Body of pancreas (tissue), 4 donors: ENCODE results near the gene PDE10A. TPM values are rescaled to one million over a fixed set of nuclear protein-coding genes. Genes with fewer than 3 reads are reported as not detected.

Experiments
- ATAC-seq: fragments of 150-250 bp; one replicate; pipeline ENCODE4 v1.9.1; 2016
- DNase-seq, 4 donors: peaks; one replicate each; pipeline ENCODE4 v3.0.0-alpha.2; 2019
- H3K27ac ChIP-seq, 4 donors: fragments of 200-600 bp; sonication (generic); 1 replicate in 3 of 4; 2 replicates in 1 of 4; pipeline versions ENCODE4 v1.5.1 to v1.6.1; 2016 to 2019; ENCODE audit warnings: mild to moderate bottlenecking in 1 of 4, mixed read lengths in 1 of 4, moderate library complexity in 1 of 4
- H3K27me3 ChIP-seq, 2 donors: fragments of 200-600 bp; sonication (generic); one replicate each; pipeline ENCODE4 v1.6.0; 2016; ENCODE audit warnings: mild to moderate bottlenecking in 1 of 2
- H3K36me3 ChIP-seq, 2 donors: fragments of 200-600 bp; sonication (generic); replicated peaks in 1 of 2; 2 replicates each; pipeline ENCODE4 v1.5.1; 2016; ENCODE audit warnings: low read depth in 2 of 2; ENCODE audit not compliant: insufficient read depth in 1 of 2
- H3K4me1 ChIP-seq: fragments of 200-600 bp; sonication (generic); one replicate; pipeline ENCODE4 v1.6.0; 2016
- H3K4me3 ChIP-seq, 2 donors: fragments of 200-600 bp; sonication (generic); 1 replicate in 1 of 2; 2 replicates in 1 of 2; pipeline ENCODE4 v1.5.1; 2016 to 2019
- H3K9me3 ChIP-seq, 3 donors: fragments of 200-600 bp; sonication (generic); 1 replicate in 2 of 3; 2 replicates in 1 of 3; pipeline ENCODE4 v1.5.1; 2016
- CTCF ChIP-seq, 7 experiments: fragments of 450-650 bp in 4 of 7; fragments of 200-600 bp in 3 of 7; sonication (generic) in 3 of 7; IDR thresholded peaks; one replicate each; pipeline ENCODE4 v1.5.1; 2016 to 2019; ENCODE audit warnings: antibody characterized with exemption in 7 of 7
- POLR2A ChIP-seq, 3 donors: fragments of 450-650 bp; IDR thresholded peaks; one replicate each; pipeline ENCODE4 v1.6.1; 2016; ENCODE audit warnings: antibody characterized with exemption in 3 of 3, mild to moderate bottlenecking in 2 of 3
- WGBS, 2 donors: methylation state at CpG; one replicate each; pipeline ENCODE4 v1.1.5; 2017; 5-methylcytosine and 5-hydroxymethylcytosine counted together
- intact Hi-C: fragments of 100-400 bp; cut with DNase I; formaldehyde crosslinking; loops from one replicate; pipeline ENCODE4 v1.15.1; 2023
- total RNA-seq, 2 donors: library from RNA; depleted of rRNA; stranded (reverse); fragments of >200 nt; gene quantifications; one replicate each; pipeline ENCODE4 v1.1.0, GENCODE V29; 2016

Gene PDE10A
- total RNA-seq, 2 donors from 2014 or later: 3.9 to 16.8 TPM

DNA sequence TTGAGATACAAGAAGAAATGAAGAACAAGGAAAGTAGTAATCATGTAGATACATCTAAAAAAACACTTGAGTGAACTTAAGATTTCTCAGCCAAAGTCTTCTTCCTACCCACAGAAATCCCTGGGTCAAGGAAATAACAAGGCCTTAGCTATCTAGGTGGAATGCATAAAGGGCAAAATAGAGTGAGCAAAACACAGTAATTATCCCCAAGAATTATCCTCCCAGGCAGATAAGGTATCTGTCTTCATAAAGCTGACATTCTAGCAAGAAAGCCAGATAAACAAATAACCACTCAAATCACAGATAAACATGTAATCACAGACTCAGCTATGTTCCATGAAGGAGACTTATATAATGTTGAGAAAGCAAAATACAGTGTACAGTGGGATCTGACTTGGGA lies 216.7 kb downstream of the PDE10A start:
- Histone ChIP-seq H3K27ac (no peak overlapping the region), H3K27me3 (no peaks in the 10 kb centered on the region), H3K4me1 (no peaks in the 10 kb centered on the region), H3K36me3 (no peaks in the 10 kb centered on the region), H3K4me3 (no peak overlapping the region), H3K9me3 (no peaks in the 10 kb centered on the region)
- ATAC-seq (no peak), DNase-seq (no peak)
- intact Hi-C loops: no loop called here
- TF ChIP-seq POLR2A (IDR thresholded peaks at IDR 0.05) (no peak), CTCF (IDR thresholded peaks at IDR 0.05) (no peak)

DNA sequence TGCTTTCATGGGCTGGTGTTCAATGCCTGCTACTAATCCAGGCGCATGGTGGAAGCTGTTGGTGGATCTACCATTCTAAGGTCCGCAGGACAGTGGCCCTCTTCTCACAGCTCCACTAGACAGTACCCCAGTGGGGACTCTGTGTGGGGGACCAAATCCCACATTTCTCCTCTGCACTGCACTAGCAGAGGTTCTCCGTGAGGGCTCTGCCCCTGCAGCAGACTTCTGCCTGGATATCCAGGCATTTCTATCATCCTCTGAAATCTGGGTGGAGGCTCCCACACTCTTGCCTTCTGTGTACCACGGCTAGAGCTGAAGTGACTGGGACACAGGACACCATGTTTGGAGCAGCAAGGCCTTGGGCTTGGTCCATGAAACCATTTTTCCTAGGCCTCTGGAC lies 219.6 kb downstream of the PDE10A start:
- intact Hi-C loops: no loop called here
- TF ChIP-seq POLR2A (IDR thresholded peaks at IDR 0.05): no peak
- no peak for TF ChIP-seq CTCF (IDR thresholded peaks at IDR 0.05)
- Histone ChIP-seq H3K36me3 (no peaks in the 10 kb centered on the region), H3K4me3 (no peak overlapping the region), H3K27me3 (no peaks in the 10 kb centered on the region), H3K4me1 (no peaks in the 10 kb centered on the region), H3K9me3 (no peaks in the 10 kb centered on the region), H3K27ac (no peak overlapping the region)
- no peak for ATAC-seq
- 85 to 90% methylated on average over 1 to 4 of the region's 4 CpGs for WGBS, 2 donors
- no peak for DNase-seq

DNA sequence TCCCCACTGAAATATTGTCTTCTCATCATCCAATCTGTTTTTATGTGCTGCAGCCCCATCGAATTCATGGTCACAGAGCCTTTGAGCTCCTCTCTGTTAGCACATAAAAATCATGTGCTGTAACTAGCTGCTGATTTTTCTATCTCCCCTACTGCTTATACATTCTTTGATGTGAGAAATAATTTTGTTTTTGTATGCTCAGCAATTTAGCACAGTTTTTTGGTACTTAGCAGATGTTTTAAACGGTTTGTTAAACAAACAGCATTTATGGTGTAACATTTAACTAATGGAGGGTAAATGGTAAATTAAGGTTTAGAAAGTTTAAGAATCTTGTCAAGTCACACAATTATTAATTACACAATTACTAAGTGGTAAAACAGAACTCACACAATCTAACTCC lies 221.9 kb downstream of the PDE10A start:
- no peak for ATAC-seq
- Histone ChIP-seq H3K36me3 (no peaks in the 10 kb centered on the region), H3K4me3 (no peak overlapping the region), H3K27ac (no peak overlapping the region), H3K27me3 (no peaks in the 10 kb centered on the region), H3K9me3 (no peaks in the 10 kb centered on the region), H3K4me1 (no peaks in the 10 kb centered on the region)
- TF ChIP-seq CTCF (IDR thresholded peaks at IDR 0.05): no peak
- no peak for TF ChIP-seq POLR2A (IDR thresholded peaks at IDR 0.05)
- intact Hi-C loops: no loop called here
- WGBS, 2 donors: 54 to 69% methylated on average over 2 of the region's 2 CpGs
- DNase-seq: no peak

DNA sequence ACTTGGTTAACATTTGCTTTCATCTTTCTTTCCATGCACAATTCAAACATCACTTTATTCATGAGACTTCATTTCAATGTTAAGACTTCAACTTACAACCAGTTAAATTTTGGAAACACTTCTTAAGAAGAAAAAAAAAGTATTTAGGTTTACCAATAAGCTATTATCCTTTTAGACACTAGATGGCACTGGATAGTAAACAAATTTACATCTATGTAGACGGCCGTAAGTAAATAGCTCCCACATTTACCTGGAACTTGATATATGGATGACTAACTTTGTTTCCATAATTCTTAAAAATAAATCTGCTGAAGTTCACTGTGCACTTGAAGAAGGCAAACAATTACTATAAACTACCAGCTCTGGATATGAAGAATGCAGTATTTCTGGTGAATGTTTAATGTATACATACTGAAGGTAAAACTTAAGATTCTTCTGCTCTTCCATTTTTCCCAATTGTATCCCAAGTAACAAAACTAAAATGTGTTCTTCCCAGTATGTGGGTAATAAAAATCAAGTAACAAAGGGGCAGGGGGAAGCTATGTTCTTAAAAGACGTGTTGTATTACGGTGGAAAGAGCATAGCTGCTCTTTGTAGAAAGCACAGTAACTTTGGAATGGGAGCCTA lies 223.0 kb downstream of the PDE10A start:
- intact Hi-C loops: loop anchor here (5.0 kb wide), 1 partner anchor 407 kb away; no protein-coding TSS in a partner anchor
- no peaks in the 10 kb centered on the region for H3K27me3 ChIP-seq

More for the DNA sequence above, 223.0 kb downstream of the PDE10A start:
- Histone ChIP-seq H3K4me1 (no peaks in the 10 kb centered on the region), H3K4me3 (no peak overlapping the region), H3K36me3 (no peaks in the 10 kb centered on the region), H3K27ac (no peak overlapping the region), H3K9me3 (no peaks in the 10 kb centered on the region)
- no peak for TF ChIP-seq POLR2A (IDR thresholded peaks at IDR 0.05)
- TF ChIP-seq CTCF (IDR thresholded peaks at IDR 0.05): peak; percentile 30 to 67 (median 56)
- DNase-seq: no peak
- no peak for ATAC-seq
- 31 to 35% methylated on average over 4 of the region's 4 CpGs for WGBS, 2 donors
